Pancreas (tissue), 10 donors: ENCODE results near the gene NUDT3. TPM values are rescaled to one million over a fixed set of nuclear protein-coding genes. Genes with fewer than 3 reads are reported as not detected.

ENCODE experiments used
- ATAC-seq, 4 donors: fragments of 200-7000 bp; cut with Tn5 transposase; one replicate each; pipeline versions ENCODE4 v1.8.0 to v1.9.1; 2020; ENCODE audit warnings: mild to moderate bottlenecking in 4 of 4, moderate library complexity in 4 of 4
- DNase-seq, 6 donors: peaks; one replicate each; pipeline ENCODE4 v3.0.0-alpha.2; 2020
- FAIRE-seq: peaks from 2 replicates; lab custom pipeline; 2012; peaks lifted over from hg19 to GRCh38; lab: Jason Lieb, UNC
- H3K27ac ChIP-seq, 4 donors: fragments of 200-600 bp; sonication (generic); 1 replicate in 3 of 4; 2 replicates in 1 of 4; pipeline versions ENCODE4 v1.5.0 to v1.8.0; 2020
- H3K27me3 ChIP-seq, 4 donors: fragments of 200-600 bp; one replicate each; pipeline ENCODE4 v1.8.0; 2021
- H3K36me3 ChIP-seq, 3 donors: fragments of 200-600 bp; sonication (generic) in 1 of 3; one replicate each; pipeline versions ENCODE4 v1.5.0 to v1.8.0; 2020 to 2021
- H3K4me1 ChIP-seq, 3 donors: fragments of 200-600 bp; one replicate each; pipeline ENCODE4 v1.8.0; 2021
- H3K4me3 ChIP-seq, 4 donors: fragments of 200-600 bp; sonication (generic) in 2 of 4; one replicate each; pipeline versions ENCODE4 v1.5.0 to v1.8.0; 2020 to 2021
- H3K9me3 ChIP-seq, 4 donors: fragments of 200-600 bp; one replicate each; pipeline ENCODE4 v1.8.0; 2021
- WGBS, 2 donors: extraction: QIAGEN DNeasy Blood & Tissue Kit; methylation state at CpG; one replicate each; pipeline ENCODE4 v1.1.7; 2013; 5-methylcytosine and 5-hydroxymethylcytosine counted together
- intact Hi-C, 3 donors: fragments of 100-400 bp; cut with DNase I; formaldehyde crosslinking; loops; one replicate each; pipeline versions ENCODE4 v1.11.1 to v1.14.2; 2022
- polyA plus RNA-seq, 2 donors: library from polyadenylated mRNA; stranded (reverse); fragments of 200-250 nt; gene quantifications; one replicate each; pipeline ENCODE4 v1.2.3, GENCODE V29; 2013
- total RNA-seq, 6 donors: library from RNA; stranded (reverse); fragmentation: NEBNext Ultra II Directional in 4 of 6; extraction: Animal tissue kit (Norgen Biotek cat#: 25700) in 4 of 6; gene quantifications; one replicate each; pipeline versions ENCODE4 v1.2.1 to v1.2.4, GENCODE V29; 2021 to 2023
- TF ChIP-seq, protein P1 (sequence below), 4 donors: fragments of 200-600 bp; sonication (generic) in 3 of 4; IDR thresholded peaks; one replicate each; pipeline versions ENCODE4 v1.5.0 to v1.8.0; 2021; ENCODE audit warnings: antibody characterized with exemption in 4 of 4
- donor health status: healthy with polysubstance abuse.
- donor health status: DM: no; HTN: no; CAD: no; lungs with moderate emphysema.
- donor health status: DM: no; HTN: no; CAD: no.
- donor health status: control.
- donor health status: control.
- donor health status: Bipolar disorder and iron deficiency.
- donor health status: DM: yes; HTN: yes; CAD: no.
- donor health status: DM: no; HTN: no; CAD: no.
- donor health status: DM: no; HTN: no; CAD: no.
- donor health status: DM: yes; HTN: yes; CAD: no.

The NUDT3 gene
- total and polyA plus RNA-seq, 8 donors: 7.1 to 20.7 (median 14.0) TPM

GRCh38 chr6:34249469-34250261 lies 142.8 kb downstream of the NUDT3 start:
- Histone ChIP-seq H3K27me3 (no peaks in the 10 kb centered on the region), H3K9me3 (no peaks in the 10 kb centered on the region), H3K4me3 (peak overlapping the region; percentile 48 to 73 (median 68)), H3K4me1 (no peaks in the 10 kb centered on the region), H3K36me3 (no peaks in the 10 kb centered on the region), H3K27ac (peak overlapping the region; percentile 82 to 90 (median 86))
- ATAC-seq: peak; percentile 43 to 62 (median 56)
- FAIRE-seq: no peak
- DNase-seq: peak in 1 of 6 donors; percentile 35
- intact Hi-C loops: loop anchor here in 2 of 3 donors (5.0 to 10.0 kb wide), 2 partner anchors 165 to 168 kb away; no protein-coding TSS in a partner anchor
- 45 to 47% methylated on average over 18 of the region's 18 CpGs for WGBS, 2 donors
- TF ChIP-seq, protein P1, sequence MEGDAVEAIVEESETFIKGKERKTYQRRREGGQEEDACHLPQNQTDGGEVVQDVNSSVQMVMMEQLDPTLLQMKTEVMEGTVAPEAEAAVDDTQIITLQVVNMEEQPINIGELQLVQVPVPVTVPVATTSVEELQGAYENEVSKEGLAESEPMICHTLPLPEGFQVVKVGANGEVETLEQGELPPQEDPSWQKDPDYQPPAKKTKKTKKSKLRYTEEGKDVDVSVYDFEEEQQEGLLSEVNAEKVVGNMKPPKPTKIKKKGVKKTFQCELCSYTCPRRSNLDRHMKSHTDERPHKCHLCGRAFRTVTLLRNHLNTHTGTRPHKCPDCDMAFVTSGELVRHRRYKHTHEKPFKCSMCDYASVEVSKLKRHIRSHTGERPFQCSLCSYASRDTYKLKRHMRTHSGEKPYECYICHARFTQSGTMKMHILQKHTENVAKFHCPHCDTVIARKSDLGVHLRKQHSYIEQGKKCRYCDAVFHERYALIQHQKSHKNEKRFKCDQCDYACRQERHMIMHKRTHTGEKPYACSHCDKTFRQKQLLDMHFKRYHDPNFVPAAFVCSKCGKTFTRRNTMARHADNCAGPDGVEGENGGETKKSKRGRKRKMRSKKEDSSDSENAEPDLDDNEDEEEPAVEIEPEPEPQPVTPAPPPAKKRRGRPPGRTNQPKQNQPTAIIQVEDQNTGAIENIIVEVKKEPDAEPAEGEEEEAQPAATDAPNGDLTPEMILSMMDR (IDR thresholded peaks at IDR 0.05): no peak

GRCh38 chr6:34248727-34249468 lies 143.6 kb downstream of the NUDT3 start, which contains the start of gene SMIM29:
Gene SMIM29, minus strand, starts transcription at chr6:34249006. Its CDS starts 1,215 bp downstream, at chr6:34247791.
- no peaks in the 10 kb centered on the region for H3K9me3 ChIP-seq
- ATAC-seq: peak; percentile 94 to 97 (median 96)
- TF ChIP-seq, protein P1 (IDR thresholded peaks at IDR 0.05): peak; percentile 93 to 97 (median 95)
- DNase-seq: peak; percentile 96 to 99 (median 98)
- peak within 1 kb of the TSS; percentile 66 to 73 (median 70) for H3K4me3 ChIP-seq
- H3K36me3 ChIP-seq: no peaks in the 10 kb centered on the region
- no peaks in the 10 kb centered on the region for H3K4me1 ChIP-seq
- H3K27ac ChIP-seq: peak within 1 kb of the TSS; percentile 82 to 90 (median 86)
- WGBS, 2 donors: 0% methylated on average over 71 to 78 of the region's 79 CpGs
- no peak for FAIRE-seq
- H3K27me3 ChIP-seq: no peaks in the 10 kb centered on the region
- intact Hi-C loops: loop anchor here in 2 of 3 donors (5.0 to 10.0 kb wide), 2 partner anchors 166 to 168 kb away; no protein-coding TSS in a partner anchor

DNA sequence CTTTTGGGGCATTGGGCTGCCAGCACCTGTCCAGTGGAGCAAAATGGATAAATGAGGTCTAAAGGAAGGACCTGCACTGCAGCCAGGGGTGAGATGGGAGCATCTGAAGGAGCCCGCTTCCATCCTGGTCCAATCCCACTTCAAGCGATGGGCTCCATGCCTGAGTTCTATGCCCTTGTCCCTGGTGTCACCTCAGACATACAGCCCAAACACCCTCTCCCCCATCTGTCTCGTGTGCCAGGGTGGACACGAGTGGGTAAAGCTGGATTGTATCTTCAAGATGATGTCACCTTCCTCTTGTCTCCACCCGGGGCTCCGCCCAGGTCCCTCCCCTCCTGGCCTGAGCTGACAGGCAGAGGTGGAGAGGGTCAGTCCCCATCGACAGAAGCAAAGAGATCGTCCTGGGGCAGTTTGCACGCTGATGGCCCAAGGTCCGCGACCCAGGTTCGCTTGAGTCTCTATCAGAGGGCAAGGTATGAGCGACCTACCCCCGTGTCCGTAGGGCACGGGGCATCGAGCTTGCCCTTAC lies 144.2 kb downstream of the NUDT3 start:
- 9 to 11% methylated on average over 17 of the region's 17 CpGs for WGBS, 2 donors
- DNase-seq (peak; percentile 58 to 81 (median 66)), FAIRE-seq (no peak), ATAC-seq (peak; percentile 35 to 54 (median 42))
- H3K36me3 ChIP-seq: no peaks in the 10 kb centered on the region
- peak overlapping the region; percentile 65 to 90 (median 80) for H3K27ac ChIP-seq
- intact Hi-C loops: loop anchor here in 2 of 3 donors (5.0 to 10.0 kb wide), 2 partner anchors 167 to 169 kb away; no protein-coding TSS in a partner anchor
- TF ChIP-seq, protein P1 (IDR thresholded peaks at IDR 0.05): no peak
- no peaks in the 10 kb centered on the region for H3K27me3 ChIP-seq
- peak overlapping the region; percentile 66 to 73 (median 70) for H3K4me3 ChIP-seq
- no peaks in the 10 kb centered on the region for H3K4me1 ChIP-seq
- no peaks in the 10 kb centered on the region for H3K9me3 ChIP-seq

DNA sequence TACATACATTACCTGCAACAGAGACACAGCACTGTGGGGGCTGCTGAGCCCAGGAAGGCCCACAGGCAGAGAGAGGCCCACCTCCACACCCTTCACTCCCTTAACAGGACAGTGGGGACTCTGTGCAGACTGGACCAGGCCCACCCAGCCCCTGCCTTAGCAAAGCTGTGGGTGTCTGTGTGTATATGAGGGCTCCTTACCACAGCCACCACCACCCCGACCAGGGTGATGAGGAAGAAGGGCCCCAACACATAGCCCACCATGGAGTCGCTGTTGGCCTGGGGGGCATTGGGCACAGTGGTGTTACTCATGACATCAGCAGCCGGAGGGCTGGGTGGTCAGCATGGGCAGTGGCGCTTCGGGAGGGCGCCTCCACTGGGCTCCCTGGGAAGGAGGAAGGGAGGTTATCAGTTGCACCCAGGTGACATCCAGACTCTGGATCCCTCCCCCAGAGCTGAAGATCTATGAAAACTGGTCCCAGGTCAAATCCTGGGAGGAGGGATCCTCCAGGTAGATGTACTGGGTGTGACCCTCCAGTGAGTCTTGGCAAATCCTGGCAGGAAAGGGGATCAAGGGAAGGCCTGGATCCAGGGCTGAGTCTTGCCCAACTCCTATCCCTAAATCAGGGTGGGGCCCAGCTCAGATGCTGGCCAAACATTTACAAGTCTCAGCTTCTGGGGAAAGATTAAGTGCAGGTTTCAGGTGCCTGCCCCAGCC lies 144.8 kb downstream of the NUDT3 start:
- intact Hi-C loops: loop anchor here in 2 of 3 donors (5.0 to 10.0 kb wide), 2 partner anchors 167 to 170 kb away; no protein-coding TSS in a partner anchor
- FAIRE-seq (no peak), ATAC-seq (no peak), DNase-seq (peak in 2 of 6 donors; percentile 54 to 76)
- peak overlapping the region in 1 of 4 donors; percentile 90 for H3K27ac ChIP-seq
- no peaks in the 10 kb centered on the region for H3K27me3 ChIP-seq
- no peaks in the 10 kb centered on the region for H3K36me3 ChIP-seq
- WGBS, 2 donors: 82 to 86% methylated on average over 6 of the region's 6 CpGs
- H3K9me3 ChIP-seq: no peaks in the 10 kb centered on the region
- no peak overlapping the region for H3K4me3 ChIP-seq
- TF ChIP-seq, protein P1 (IDR thresholded peaks at IDR 0.05): no peak
- H3K4me1 ChIP-seq: no peaks in the 10 kb centered on the region
